HEK293 (cell line): ENCODE data around the gene LHFPL2.

Source experiments
- CTCF ChIP-seq: fragments of 450-650 bp; formaldehyde crosslinking; IDR thresholded peaks from 2 replicates; pipeline ENCODE4 v1.5.1; 2016; ENCODE audit warnings: missing biosample characterization, missing genetic modification characterization
- MYNN ChIP-seq: fragments of 450-650 bp; formaldehyde crosslinking; IDR thresholded peaks from 2 replicates; pipeline ENCODE4 v1.5.1; 2016; ENCODE audit warnings: missing biosample characterization, missing genetic modification characterization, borderline replicate concordance
- ZNF335 ChIP-seq: fragments of 450-650 bp; formaldehyde crosslinking; conservative IDR thresholded peaks from 2 replicates; pipeline ENCODE4 v1.5.1; 2016; ENCODE audit warnings: missing biosample characterization, missing genetic modification characterization
- ZNF37A ChIP-seq: fragments of 450-650 bp; IDR thresholded peaks from 2 replicates; pipeline ENCODE4 v1.5.1; 2018; ENCODE audit warnings: missing biosample characterization, missing genetic modification characterization
- ZNF558 ChIP-seq: fragments of 450-650 bp; formaldehyde crosslinking; IDR thresholded peaks from 2 replicates; pipeline ENCODE4 v1.5.1; 2016; ENCODE audit warnings: missing biosample characterization, missing genetic modification characterization
- ZNF596 ChIP-seq: fragments of 450-650 bp; IDR thresholded peaks from 2 replicates; pipeline ENCODE4 v1.5.0; 2018; ENCODE audit warnings: missing biosample characterization, mild to moderate bottlenecking, missing genetic modification characterization, moderate library complexity
- TF ChIP-seq, protein P1 (sequence below): fragments of 450-650 bp; formaldehyde crosslinking; IDR thresholded peaks from 2 replicates; pipeline ENCODE4 v1.5.1; 2016; ENCODE audit warnings: missing biosample characterization, missing genetic modification characterization

DNA sequence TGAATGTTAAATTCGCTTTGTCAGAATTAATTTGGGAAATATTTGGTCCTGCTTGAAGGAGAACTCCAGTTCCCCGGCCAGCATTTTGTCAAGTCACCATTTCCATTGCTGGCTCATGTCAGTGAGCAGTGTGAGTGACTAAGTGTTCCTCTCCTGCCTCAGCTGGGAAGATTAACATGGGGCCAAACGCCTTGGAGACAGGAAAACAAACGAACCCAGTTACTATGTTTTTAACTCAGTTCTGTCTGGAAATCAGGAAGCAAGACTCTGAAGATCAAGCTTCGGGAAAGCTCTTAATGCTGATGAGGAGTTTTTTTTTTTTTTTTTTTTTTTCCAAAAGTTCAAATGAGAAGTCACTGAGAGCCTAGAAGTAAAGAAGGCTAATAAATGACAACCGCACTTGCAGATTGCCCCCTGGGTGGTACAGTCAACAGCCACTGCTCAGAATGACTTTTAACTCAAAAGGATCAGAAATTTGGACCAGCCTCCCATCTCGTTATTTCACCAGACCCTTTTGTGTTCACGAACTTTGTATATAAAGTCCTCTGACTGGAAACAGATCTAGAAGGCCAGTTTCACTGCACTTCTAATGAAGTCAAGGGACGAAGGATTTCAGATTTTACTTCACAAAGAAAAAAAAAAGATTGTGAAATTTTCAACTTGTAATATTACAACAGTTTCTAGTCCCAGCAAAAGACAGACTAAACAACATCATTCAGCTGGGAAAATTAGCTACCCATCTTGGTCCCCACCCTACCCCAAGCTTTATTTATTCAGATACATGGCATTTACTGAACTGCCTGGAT lies 121.3 kb downstream of the LHFPL2 start:
- TF ChIP-seq ZNF558 (no peak), CTCF (no peak), ZNF335 (no peak), ZNF37A (no peak), ZNF596 (tag by site-specific recombination) (no peak), MYNN (peak; percentile 44; the same call in 1 of the 2 replicates)
- TF ChIP-seq, protein P1, sequence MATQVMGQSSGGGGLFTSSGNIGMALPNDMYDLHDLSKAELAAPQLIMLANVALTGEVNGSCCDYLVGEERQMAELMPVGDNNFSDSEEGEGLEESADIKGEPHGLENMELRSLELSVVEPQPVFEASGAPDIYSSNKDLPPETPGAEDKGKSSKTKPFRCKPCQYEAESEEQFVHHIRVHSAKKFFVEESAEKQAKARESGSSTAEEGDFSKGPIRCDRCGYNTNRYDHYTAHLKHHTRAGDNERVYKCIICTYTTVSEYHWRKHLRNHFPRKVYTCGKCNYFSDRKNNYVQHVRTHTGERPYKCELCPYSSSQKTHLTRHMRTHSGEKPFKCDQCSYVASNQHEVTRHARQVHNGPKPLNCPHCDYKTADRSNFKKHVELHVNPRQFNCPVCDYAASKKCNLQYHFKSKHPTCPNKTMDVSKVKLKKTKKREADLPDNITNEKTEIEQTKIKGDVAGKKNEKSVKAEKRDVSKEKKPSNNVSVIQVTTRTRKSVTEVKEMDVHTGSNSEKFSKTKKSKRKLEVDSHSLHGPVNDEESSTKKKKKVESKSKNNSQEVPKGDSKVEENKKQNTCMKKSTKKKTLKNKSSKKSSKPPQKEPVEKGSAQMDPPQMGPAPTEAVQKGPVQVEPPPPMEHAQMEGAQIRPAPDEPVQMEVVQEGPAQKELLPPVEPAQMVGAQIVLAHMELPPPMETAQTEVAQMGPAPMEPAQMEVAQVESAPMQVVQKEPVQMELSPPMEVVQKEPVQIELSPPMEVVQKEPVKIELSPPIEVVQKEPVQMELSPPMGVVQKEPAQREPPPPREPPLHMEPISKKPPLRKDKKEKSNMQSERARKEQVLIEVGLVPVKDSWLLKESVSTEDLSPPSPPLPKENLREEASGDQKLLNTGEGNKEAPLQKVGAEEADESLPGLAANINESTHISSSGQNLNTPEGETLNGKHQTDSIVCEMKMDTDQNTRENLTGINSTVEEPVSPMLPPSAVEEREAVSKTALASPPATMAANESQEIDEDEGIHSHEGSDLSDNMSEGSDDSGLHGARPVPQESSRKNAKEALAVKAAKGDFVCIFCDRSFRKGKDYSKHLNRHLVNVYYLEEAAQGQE, result no peak
